Esophagus muscularis mucosa (tissue), 2 donors: Measurements from ENCODE around the gene TBX19.

Source experiments
- EP300 ChIP-seq: sonication (generic); formaldehyde crosslinking; IDR thresholded peaks from one replicate; pipeline ENCODE4 v1.6.1; 2017; ENCODE audit warnings: antibody characterized with exemption
- POLR2A ChIP-seq: fragments of 450-650 bp; IDR thresholded peaks from one replicate; pipeline ENCODE4 v1.6.1; 2017; ENCODE audit warnings: antibody characterized with exemption, moderate library complexity, mild to moderate bottlenecking, low read depth

DNA sequence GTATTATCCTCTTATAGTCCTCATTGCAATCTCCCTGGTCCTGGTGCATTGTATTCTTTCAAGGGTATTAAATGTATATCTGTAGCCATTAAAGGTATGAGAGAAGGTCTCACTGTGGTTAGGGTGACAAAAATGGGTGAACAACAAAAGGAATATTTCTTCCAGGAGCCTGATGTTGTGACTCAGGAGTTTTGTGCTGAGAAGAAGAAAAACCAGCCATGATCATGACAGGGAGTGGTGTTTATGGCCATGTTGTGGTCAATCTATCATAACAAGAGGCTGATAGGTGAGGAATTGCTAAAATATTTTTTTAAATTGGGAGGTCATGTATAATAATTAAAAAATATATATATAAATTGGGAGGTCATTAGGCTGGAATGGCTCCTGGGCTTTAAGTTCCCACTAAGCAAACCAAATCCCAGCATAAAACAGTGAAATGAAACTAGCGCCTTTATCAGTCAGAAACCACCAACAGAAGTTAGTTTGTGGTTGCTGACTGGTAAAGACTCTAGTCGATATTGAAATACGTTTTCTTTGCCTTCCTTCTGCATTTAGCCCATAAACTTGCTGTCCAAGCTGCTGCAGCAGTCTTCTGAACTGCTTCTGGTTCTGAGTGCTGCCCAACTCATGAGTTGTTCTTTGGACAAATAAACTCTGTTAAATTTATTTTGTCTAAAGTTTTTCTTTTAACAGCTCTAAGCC is 60.3 kb downstream of the TBX19 start:
- TF ChIP-seq POLR2A (no peak), EP300 (no peak)
